ENCODE data around the gene ADGRA3. TPM values are rescaled to one million over a fixed set of nuclear protein-coding genes. Genes with fewer than 3 reads are reported as not detected.

ADGRA3 gene
- total and polyA plus RNA-seq, 2 of the 13 experiments (the other 11 are each of a cell fraction or from before 2014, with no cell fraction given) = 32.2 to 40.8 TPM

GRCh38 chr4:22515888-22516541 is at the start of gene ADGRA3 (continued):
- no peak for TF ChIP-seq ZFAT (CRISPR knock-in tag; conservative IDR thresholded peaks at IDR 0.05)
- TF ChIP-seq ZNF362 (CRISPR knock-in tag; IDR thresholded peaks at IDR 0.05; ENCODE audit: borderline replicate concordance) = no peak
- TF ChIP-seq ZNF816 (CRISPR knock-in tag; IDR thresholded peaks at IDR 0.05; ENCODE audit: borderline replicate concordance) = peak; percentile 40; the same call in 1 of the 2 replicates
- TF ChIP-seq RBM22 (optimal IDR thresholded peaks at IDR 0.05; ENCODE audit: low read length) = no peak
- peak; percentile 65; the same call in 1 of the 2 replicates for TF ChIP-seq BORCS8-MEF2B (CRISPR knock-in tag; IDR thresholded peaks at IDR 0.05)
- TF ChIP-seq IRX3 (CRISPR knock-in tag; IDR thresholded peaks at IDR 0.05; ENCODE audit: borderline replicate concordance, low read depth) = no peak
- no peak for TF ChIP-seq TEF (CRISPR knock-in tag; IDR thresholded peaks at IDR 0.05)
- no peak for TF ChIP-seq SRSF9 (IDR thresholded peaks at IDR 0.05; ENCODE audit: borderline replicate concordance, insufficient read depth, low read depth, low read length, poor library complexity, severe bottlenecking)
- peak; percentile 83; the same call in 1 of the 2 replicates for TF ChIP-seq UBTF (CRISPR knock-in tag; IDR thresholded peaks at IDR 0.05)
- no peak for TF ChIP-seq KDM5A (IDR thresholded peaks at IDR 0.05; ENCODE audit: borderline replicate concordance, low read length)
- no peak for TF ChIP-seq HBP1 (CRISPR knock-in tag; IDR thresholded peaks at IDR 0.05; ENCODE audit: low read depth)
- no peak for TF ChIP-seq ZEB1 (IDR thresholded peaks at IDR 0.05; ENCODE audit: insufficient replicate concordance, low read depth)
- TF ChIP-seq HMGA1 (CRISPR knock-in tag; conservative IDR thresholded peaks at IDR 0.05) = no peak
- TF ChIP-seq ZNF282 (IDR thresholded peaks at IDR 0.05; ENCODE audit: partially characterized antibody) = no peak
- TF ChIP-seq NFKB2 (CRISPR knock-in tag; IDR thresholded peaks at IDR 0.05; ENCODE audit: borderline replicate concordance) = peak; percentile 39; the same call in 1 of the 2 replicates
- no peak for TF ChIP-seq ZSCAN12 (CRISPR knock-in tag; IDR thresholded peaks at IDR 0.05)
- no peak for TF ChIP-seq MEIS1 (CRISPR knock-in tag; IDR thresholded peaks at IDR 0.05; ENCODE audit: borderline replicate concordance)
- no peak for TF ChIP-seq ZNF180 (CRISPR knock-in tag; IDR thresholded peaks at IDR 0.05; ENCODE audit: borderline replicate concordance, low read depth)
- peak; percentile 65 for TF ChIP-seq GABPB1 (CRISPR knock-in tag; IDR thresholded peaks at IDR 0.05)
- TF ChIP-seq HDAC2 (CRISPR knock-in tag; IDR thresholded peaks at IDR 0.05) = no peak
- TF ChIP-seq PBX3 (CRISPR knock-in tag; IDR thresholded peaks at IDR 0.05; ENCODE audit: borderline replicate concordance) = no peak
- no peak for TF ChIP-seq ZNF136 (CRISPR knock-in tag; IDR thresholded peaks at IDR 0.05; ENCODE audit: low read depth)
